ENCODE measurements around the gene FBXW11. TPM values are rescaled to one million over a fixed set of nuclear protein-coding genes. Genes with fewer than 3 reads are reported as not detected.
A peak's percentile ranks its signal among the peaks of the same experiment; 100 is the strongest.

FBXW11 gene
- total and polyA plus RNA-seq, 10 of the 15 experiments (the other 5 are each of a cell fraction or from before 2014, with no cell fraction given) = 4.3 to 61.5 (median 40.0) TPM

DNA sequence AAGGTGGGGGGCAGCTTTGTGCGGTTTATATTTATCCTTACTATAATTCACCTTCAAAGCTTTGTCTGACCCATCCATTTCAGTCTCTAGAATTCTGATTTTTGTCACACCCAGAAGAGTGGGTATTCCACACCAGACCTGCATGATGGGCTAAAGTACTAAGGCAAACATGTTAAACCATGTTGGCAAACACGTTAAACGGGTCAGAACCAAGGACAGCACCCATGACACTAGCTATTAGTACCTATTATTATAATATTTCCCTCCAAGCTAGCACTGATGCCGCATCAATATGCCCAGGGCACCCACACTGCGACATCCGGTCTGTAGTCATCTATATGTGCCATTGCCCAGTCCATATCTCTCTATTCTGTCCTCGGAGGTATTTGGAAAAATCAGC is 104.7 kb downstream of the FBXW11 start (continued):
- TF ChIP-seq, protein P1, sequence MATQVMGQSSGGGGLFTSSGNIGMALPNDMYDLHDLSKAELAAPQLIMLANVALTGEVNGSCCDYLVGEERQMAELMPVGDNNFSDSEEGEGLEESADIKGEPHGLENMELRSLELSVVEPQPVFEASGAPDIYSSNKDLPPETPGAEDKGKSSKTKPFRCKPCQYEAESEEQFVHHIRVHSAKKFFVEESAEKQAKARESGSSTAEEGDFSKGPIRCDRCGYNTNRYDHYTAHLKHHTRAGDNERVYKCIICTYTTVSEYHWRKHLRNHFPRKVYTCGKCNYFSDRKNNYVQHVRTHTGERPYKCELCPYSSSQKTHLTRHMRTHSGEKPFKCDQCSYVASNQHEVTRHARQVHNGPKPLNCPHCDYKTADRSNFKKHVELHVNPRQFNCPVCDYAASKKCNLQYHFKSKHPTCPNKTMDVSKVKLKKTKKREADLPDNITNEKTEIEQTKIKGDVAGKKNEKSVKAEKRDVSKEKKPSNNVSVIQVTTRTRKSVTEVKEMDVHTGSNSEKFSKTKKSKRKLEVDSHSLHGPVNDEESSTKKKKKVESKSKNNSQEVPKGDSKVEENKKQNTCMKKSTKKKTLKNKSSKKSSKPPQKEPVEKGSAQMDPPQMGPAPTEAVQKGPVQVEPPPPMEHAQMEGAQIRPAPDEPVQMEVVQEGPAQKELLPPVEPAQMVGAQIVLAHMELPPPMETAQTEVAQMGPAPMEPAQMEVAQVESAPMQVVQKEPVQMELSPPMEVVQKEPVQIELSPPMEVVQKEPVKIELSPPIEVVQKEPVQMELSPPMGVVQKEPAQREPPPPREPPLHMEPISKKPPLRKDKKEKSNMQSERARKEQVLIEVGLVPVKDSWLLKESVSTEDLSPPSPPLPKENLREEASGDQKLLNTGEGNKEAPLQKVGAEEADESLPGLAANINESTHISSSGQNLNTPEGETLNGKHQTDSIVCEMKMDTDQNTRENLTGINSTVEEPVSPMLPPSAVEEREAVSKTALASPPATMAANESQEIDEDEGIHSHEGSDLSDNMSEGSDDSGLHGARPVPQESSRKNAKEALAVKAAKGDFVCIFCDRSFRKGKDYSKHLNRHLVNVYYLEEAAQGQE (IDR thresholded peaks at IDR 0.05; ENCODE audit: low read depth, low read length) = peak; percentile 60; the same call in 1 of the 2 replicates

DNA sequence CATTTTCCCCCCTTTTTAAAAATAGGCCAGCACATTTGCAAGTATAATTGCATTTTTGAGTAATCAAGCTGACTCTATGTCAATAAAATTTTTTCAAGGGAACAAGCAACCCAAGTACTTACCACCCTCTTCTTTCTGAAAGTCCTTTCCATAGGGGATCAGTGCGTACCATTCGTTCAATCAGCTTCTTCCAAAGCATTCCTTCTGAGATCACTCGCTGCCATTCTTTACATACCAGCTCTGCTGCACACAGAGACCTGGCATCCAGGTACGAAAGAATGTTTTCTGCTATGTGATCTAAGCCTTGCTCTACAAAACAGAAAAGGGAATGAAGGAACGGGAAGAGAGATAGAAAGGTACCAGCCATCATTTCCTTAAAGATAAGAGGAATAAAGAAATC is 106.6 kb downstream of the FBXW11 start:
- Histone ChIP-seq H3K9me3 (replicated peaks; ENCODE audit: control insufficient read depth, insufficient read depth, low read length) (no peaks in the 10 kb centered on the region), H3K27ac (ENCODE audit: control insufficient read depth, insufficient read depth) (no peak overlapping the region), H4K20me1 (ENCODE audit: control insufficient read depth, insufficient read depth) (no peaks in the 10 kb centered on the region; the same call in 1 of the 2 replicates), H3K4me3 (no peak overlapping the region), H3K4me2 (ENCODE audit: control insufficient read depth, insufficient read depth) (no peak overlapping the region), H2AFZ (ENCODE audit: control insufficient read depth, low read depth, low read length) (no peak overlapping the region), H3K79me2 (ENCODE audit: control insufficient read depth, insufficient read depth, low read length) (peaks cover 2% of the 10 kb centered on the region), H3K4me1 (ENCODE audit: control insufficient read depth, insufficient read depth, low read length) (no peaks in the 10 kb centered on the region), H3K36me3 (ENCODE audit: control insufficient read depth in 2 of 2, insufficient read depth in 2 of 2, low read length in 1 of 2) (peaks cover 0 to 1% of the 10 kb centered on the region in 2 experiments; a peak in 3 of 4 replicates), H3K9ac (ENCODE audit: control insufficient read depth, insufficient read depth, low read length) (no peak overlapping the region), H3K27me3 (replicated peaks in 1 of 2; ENCODE audit: control insufficient read depth in 2 of 2, insufficient read depth in 2 of 2, low read length in 1 of 2) (no peaks in the 10 kb centered on the region)
- ChIA-PET SMC1A (ENCODE audit: uncharacterized antibody, unreplicated experiment) (interaction anchor here (1.0 to 2.4 kb wide), 5 partner anchors 8 to 110 kb away, joined by 3 to 10 read pairs (median 4); no protein-coding TSS in a partner anchor), CTCF (interaction anchor here (0.9 to 2.0 kb wide), 5 partner anchors 9 to 507 kb away, joined by 3 to 12 read pairs (median 7); no protein-coding TSS in a partner anchor), POLR2A (interaction anchor here (1.5 kb wide), 1 partner anchor 273 kb away, joined by 3 read pairs; no protein-coding TSS in a partner anchor), RAD21 (ENCODE audit: unreplicated experiment) (interaction anchor here (1.2 to 1.6 kb wide), 2 partner anchors 12 to 141 kb away, joined by 3 to 10 read pairs; no protein-coding TSS in a partner anchor)
- no peak for FAIRE-seq
- TF ChIP-seq, protein P2, sequence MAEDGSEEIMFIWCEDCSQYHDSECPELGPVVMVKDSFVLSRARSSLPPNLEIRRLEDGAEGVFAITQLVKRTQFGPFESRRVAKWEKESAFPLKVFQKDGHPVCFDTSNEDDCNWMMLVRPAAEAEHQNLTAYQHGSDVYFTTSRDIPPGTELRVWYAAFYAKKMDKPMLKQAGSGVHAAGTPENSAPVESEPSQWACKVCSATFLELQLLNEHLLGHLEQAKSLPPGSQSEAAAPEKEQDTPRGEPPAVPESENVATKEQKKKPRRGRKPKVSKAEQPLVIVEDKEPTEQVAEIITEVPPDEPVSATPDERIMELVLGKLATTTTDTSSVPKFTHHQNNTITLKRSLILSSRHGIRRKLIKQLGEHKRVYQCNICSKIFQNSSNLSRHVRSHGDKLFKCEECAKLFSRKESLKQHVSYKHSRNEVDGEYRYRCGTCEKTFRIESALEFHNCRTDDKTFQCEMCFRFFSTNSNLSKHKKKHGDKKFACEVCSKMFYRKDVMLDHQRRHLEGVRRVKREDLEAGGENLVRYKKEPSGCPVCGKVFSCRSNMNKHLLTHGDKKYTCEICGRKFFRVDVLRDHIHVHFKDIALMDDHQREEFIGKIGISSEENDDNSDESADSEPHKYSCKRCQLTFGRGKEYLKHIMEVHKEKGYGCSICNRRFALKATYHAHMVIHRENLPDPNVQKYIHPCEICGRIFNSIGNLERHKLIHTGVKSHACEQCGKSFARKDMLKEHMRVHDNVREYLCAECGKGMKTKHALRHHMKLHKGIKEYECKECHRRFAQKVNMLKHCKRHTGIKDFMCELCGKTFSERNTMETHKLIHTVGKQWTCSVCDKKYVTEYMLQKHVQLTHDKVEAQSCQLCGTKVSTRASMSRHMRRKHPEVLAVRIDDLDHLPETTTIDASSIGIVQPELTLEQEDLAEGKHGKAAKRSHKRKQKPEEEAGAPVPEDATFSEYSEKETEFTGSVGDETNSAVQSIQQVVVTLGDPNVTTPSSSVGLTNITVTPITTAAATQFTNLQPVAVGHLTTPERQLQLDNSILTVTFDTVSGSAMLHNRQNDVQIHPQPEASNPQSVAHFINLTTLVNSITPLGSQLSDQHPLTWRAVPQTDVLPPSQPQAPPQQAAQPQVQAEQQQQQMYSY (CRISPR knock-in tag; IDR thresholded peaks at IDR 0.05) = no peak
- TF ChIP-seq, protein P3, sequence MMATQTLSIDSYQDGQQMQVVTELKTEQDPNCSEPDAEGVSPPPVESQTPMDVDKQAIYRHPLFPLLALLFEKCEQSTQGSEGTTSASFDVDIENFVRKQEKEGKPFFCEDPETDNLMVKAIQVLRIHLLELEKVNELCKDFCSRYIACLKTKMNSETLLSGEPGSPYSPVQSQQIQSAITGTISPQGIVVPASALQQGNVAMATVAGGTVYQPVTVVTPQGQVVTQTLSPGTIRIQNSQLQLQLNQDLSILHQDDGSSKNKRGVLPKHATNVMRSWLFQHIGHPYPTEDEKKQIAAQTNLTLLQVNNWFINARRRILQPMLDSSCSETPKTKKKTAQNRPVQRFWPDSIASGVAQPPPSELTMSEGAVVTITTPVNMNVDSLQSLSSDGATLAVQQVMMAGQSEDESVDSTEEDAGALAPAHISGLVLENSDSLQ (IDR thresholded peaks at IDR 0.05) = no peak
- TF ChIP-seq, protein P4, sequence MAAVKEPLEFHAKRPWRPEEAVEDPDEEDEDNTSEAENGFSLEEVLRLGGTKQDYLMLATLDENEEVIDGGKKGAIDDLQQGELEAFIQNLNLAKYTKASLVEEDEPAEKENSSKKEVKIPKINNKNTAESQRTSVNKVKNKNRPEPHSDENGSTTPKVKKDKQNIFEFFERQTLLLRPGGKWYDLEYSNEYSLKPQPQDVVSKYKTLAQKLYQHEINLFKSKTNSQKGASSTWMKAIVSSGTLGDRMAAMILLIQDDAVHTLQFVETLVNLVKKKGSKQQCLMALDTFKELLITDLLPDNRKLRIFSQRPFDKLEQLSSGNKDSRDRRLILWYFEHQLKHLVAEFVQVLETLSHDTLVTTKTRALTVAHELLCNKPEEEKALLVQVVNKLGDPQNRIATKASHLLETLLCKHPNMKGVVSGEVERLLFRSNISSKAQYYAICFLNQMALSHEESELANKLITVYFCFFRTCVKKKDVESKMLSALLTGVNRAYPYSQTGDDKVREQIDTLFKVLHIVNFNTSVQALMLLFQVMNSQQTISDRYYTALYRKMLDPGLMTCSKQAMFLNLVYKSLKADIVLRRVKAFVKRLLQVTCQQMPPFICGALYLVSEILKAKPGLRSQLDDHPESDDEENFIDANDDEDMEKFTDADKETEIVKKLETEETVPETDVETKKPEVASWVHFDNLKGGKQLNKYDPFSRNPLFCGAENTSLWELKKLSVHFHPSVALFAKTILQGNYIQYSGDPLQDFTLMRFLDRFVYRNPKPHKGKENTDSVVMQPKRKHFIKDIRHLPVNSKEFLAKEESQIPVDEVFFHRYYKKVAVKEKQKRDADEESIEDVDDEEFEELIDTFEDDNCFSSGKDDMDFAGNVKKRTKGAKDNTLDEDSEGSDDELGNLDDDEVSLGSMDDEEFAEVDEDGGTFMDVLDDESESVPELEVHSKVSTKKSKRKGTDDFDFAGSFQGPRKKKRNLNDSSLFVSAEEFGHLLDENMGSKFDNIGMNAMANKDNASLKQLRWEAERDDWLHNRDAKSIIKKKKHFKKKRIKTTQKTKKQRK (IDR thresholded peaks at IDR 0.05; ENCODE audit: low read depth, low read length) = no peak
- no peak for TF ChIP-seq NR2F1 (conservative IDR thresholded peaks at IDR 0.05)
- no peak for TF ChIP-seq SIN3A (IDR thresholded peaks at IDR 0.05; ENCODE audit: low read depth, low read length)
- TF ChIP-seq JUNB (IDR thresholded peaks at IDR 0.05) = no peak
- TF ChIP-seq SPI1 (IDR thresholded peaks at IDR 0.05; ENCODE audit: borderline replicate concordance, insufficient read depth, low read depth, low read length) = no peak
- TF ChIP-seq FOXK2 (IDR thresholded peaks at IDR 0.05) = no peak
- no peak for TF ChIP-seq ZZZ3 (IDR thresholded peaks at IDR 0.05; ENCODE audit: control insufficient read depth, insufficient read length, low read depth)
- WGBS (ENCODE audit: insufficient coverage, insufficient replicate concordance, low lambda C conversion rate, missing lambda C conversion rate) = 93% methylated on average over 5 of the region's 5 CpGs
- intact Hi-C loops (cut with micrococcal nuclease; ENCODE audit: unreplicated experiment) (no loop called here), in situ Hi-C loops (cut with MboI) (no loop called here)
- ATAC-seq = no peak
- BruUV-seq (replicated peaks) = no TSS peak
- DNase-seq (ENCODE audit: low read depth, low spot score) = no peak
